Tongue (tissue), 2 donors: ENCODE measurements around the gene TNFSF11. TPM values are rescaled to one million over a fixed set of nuclear protein-coding genes. Genes with fewer than 3 reads are reported as not detected.
A peak's percentile ranks its signal among the peaks of the same experiment; 100 is the strongest.

Source experiments
- DNase-seq: peaks from one replicate; pipeline ENCODE4 v3.0.0-alpha.2; 2015
- total RNA-seq: library from RNA; depleted of rRNA; stranded (reverse); fragments of >200 nt; gene quantifications from one replicate; pipeline ENCODE4 v1.2.3, GENCODE V29; 2014

Gene TNFSF11
- total RNA-seq, 1 donor from 2014 or later: 1.3 TPM

GRCh38 chr13:42611086-42611779 is 37.3 kb downstream of the TNFSF11 start:
- DNase-seq: no peak

- DNase-seq: no peak
Measured at GRCh38 chr13:42612021-42612765, 38.2 kb downstream of the TNFSF11 start.

GRCh38 chr13:42614436-42615035 is 40.6 kb downstream of the TNFSF11 start:
- DNase-seq: no peak

GRCh38 chr13:42615691-42616090 is 41.7 kb downstream of the TNFSF11 start:
- DNase-seq: no peak

- no peak for DNase-seq
Measured at GRCh38 chr13:42617221-42617620, 43.3 kb downstream of the TNFSF11 start.

- DNase-seq: no peak
Measured at GRCh38 chr13:42623916-42624315, 50.0 kb downstream of the TNFSF11 start.

GRCh38 chr13:42625611-42626010 is 51.7 kb downstream of the TNFSF11 start:
- no peak for DNase-seq

GRCh38 chr13:42626176-42626860 is 52.4 kb downstream of the TNFSF11 start:
- no peak for DNase-seq

- DNase-seq: no peak
Measured at GRCh38 chr13:42628666-42629065, 54.7 kb downstream of the TNFSF11 start.

- DNase-seq: no peak
Measured at GRCh38 chr13:42631181-42631580, 57.2 kb downstream of the TNFSF11 start.

GRCh38 chr13:42633495-42633894 is 59.5 kb downstream of the TNFSF11 start:
- no peak for DNase-seq

- DNase-seq: no peak
Measured at GRCh38 chr13:42638101-42638500, 64.1 kb downstream of the TNFSF11 start.

- DNase-seq: no peak
Measured at GRCh38 chr13:42638886-42639285, 64.9 kb downstream of the TNFSF11 start.

GRCh38 chr13:42643076-42643475 is 69.1 kb downstream of the TNFSF11 start:
- no peak for DNase-seq

- DNase-seq: no peak
Measured at GRCh38 chr13:42644841-42645240, 70.9 kb downstream of the TNFSF11 start.

- no peak for DNase-seq
Measured at GRCh38 chr13:42645717-42646116, 71.8 kb downstream of the TNFSF11 start.

- peak; percentile 10 for DNase-seq
Measured at GRCh38 chr13:42649141-42649540, 75.2 kb downstream of the TNFSF11 start.

GRCh38 chr13:42649831-42650230 is 75.9 kb downstream of the TNFSF11 start:
- peak; percentile 22 for DNase-seq

GRCh38 chr13:42650506-42650905 is 76.6 kb downstream of the TNFSF11 start:
- peak; percentile 41 for DNase-seq

- DNase-seq: no peak
Measured at GRCh38 chr13:42651936-42652641, 78.1 kb downstream of the TNFSF11 start.

GRCh38 chr13:42652642-42653415 is 78.9 kb downstream of the TNFSF11 start:
- DNase-seq: no peak
